Stimulated activated naive CD4-positive, alpha-beta T cell treated with Interleukin-2 at 50 U/mL for 16 hours (primary cell): ENCODE measurements around the gene ARMC6.
"Not testable (repeated sequence)": the region's sequence is repeated elsewhere in the genome, so short reads cannot be mapped to it uniquely, and the experiment has no call there.

Experiments used
- DNase-seq: peaks from one replicate; lab custom pipeline; 2025; lab: John Stamatoyannopoulos, UW

Gene ARMC6

GRCh38 chr19:19074196-19074882 is 40.9 kb downstream of the ARMC6 start:
- no peak for DNase-seq

DNA sequence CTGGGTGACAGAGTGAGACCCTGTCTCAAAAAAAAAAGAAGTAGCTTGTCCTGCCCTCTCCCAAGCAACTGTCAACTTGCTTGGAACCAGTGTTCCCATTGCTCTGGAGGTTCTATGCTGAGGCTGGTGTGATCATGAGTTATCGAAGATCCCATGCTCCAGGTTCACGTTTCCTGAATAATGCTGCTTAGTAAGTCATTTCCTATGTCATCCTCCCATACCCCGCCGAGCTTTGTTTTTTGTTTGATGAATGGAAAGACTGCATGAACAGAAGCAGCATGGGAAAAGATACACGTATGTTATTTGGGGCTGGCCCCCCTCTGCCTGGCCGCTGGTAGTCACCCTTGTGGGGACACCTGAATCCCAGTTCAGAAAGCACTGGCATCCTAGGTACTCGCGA is 41.7 kb downstream of the ARMC6 start:
- no peak for DNase-seq

GRCh38 chr19:19076476-19076875 is 43.1 kb downstream of the ARMC6 start:
- no peak for DNase-seq

- no peak for DNase-seq
Measured at GRCh38 chr19:19077103-19077502, 43.7 kb downstream of the ARMC6 start.

DNA sequence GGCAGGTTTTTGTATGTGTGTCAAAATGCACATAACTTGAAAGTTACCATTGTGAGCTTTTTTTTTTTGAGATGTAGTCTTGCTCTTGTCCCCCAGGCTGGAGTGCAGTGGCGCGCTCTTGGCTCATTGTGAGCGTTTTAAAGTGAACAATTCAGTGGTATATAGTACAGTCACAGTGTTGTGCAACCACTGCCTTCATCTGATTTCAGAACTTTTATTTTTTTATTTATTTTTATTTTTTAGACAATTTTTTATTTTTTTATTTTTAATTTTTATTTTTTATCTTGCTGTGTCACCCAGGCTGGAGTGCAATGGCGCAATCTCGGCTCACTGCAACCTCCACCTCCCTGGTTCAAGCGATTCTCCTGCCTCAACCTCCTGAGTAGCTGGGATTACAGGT is 45.4 kb downstream of the ARMC6 start:
- no peak for DNase-seq

DNA sequence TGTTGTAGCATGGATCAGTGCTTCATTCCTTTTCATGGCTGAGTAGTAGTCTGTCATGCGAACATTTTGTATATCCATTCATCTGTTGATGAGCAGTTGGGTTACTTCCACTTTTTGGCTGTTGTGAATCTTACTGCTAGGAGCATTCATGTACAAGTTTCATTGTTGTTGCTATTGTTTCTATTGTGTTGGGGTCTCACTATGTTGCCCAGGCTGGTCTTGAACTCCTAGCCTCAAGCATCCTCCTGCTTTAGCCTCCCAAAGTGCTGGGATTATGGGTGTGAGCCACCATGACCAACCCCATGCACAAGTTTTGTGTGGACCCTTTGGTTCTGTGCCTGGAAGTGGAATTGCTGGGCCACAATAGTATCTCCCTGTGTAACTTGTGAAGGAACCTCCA is 46.2 kb downstream of the ARMC6 start:
- DNase-seq, result no peak

- no peak for DNase-seq
Measured at GRCh38 chr19:19081642-19082151, 48.3 kb downstream of the ARMC6 start.

GRCh38 chr19:19083413-19084178 is 50.2 kb downstream of the ARMC6 start:
- DNase-seq, result no peak

DNA sequence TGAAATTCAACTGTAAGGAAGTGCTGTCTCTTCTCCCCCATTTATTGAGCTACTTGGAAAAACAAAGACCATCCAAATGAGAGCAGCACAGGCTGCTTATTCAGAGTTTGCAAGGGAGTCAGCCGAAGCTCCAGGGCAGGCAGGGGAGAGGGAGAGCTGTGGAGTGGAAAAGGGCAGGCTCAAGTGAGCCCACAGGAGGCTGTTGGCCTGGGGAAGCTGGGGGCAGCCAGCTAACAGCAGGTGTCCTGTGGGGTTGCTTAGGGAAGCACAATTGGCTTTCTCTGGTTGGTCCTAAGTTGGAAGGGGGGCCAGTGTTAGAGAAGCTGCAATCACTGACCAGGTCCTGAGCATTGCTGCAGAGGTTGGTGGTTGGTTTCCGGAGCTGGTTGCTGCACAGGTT is 54.3 kb downstream of the ARMC6 start:
- no peak for DNase-seq

DNA sequence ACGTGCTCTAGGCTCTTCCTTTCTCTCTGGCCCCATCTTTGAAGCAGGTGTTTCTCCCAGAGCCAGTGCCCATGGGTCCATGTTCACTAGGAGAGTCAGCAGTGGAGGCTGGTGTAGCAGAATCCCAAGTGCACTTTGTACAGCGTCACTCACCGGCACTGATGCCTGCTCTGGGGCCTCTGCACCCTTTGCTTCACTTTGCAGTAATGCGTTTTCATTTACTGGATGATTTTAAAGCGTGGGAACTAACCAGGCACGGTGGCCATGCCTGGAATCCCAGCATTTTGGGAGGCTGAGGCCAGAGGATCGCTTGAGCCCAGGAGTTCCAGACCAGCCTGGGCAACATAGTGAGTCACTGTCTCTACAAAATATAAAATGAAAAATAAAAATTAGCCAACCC is 61.1 kb downstream of the ARMC6 start:
- no peak for DNase-seq

DNA sequence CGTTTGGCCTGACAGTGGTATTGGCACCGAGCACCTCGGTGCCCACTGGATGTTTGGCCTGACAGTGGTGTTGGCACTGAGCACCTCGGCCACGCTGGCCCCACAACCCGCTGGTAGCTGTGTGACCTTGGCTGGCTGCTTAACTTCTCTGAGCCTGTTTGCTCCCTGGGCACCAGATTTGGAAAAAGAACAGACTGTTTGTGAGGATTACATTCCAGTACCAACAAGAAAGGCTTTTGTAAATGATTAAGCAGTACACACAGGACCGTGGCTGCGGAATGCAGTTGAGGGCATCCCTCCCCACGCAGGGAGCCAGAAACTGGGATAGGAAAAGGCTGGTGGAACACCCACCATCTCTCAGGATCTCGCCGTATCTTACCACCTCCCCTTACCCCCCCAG is 62.3 kb downstream of the ARMC6 start:
- DNase-seq, result no peak

DNA sequence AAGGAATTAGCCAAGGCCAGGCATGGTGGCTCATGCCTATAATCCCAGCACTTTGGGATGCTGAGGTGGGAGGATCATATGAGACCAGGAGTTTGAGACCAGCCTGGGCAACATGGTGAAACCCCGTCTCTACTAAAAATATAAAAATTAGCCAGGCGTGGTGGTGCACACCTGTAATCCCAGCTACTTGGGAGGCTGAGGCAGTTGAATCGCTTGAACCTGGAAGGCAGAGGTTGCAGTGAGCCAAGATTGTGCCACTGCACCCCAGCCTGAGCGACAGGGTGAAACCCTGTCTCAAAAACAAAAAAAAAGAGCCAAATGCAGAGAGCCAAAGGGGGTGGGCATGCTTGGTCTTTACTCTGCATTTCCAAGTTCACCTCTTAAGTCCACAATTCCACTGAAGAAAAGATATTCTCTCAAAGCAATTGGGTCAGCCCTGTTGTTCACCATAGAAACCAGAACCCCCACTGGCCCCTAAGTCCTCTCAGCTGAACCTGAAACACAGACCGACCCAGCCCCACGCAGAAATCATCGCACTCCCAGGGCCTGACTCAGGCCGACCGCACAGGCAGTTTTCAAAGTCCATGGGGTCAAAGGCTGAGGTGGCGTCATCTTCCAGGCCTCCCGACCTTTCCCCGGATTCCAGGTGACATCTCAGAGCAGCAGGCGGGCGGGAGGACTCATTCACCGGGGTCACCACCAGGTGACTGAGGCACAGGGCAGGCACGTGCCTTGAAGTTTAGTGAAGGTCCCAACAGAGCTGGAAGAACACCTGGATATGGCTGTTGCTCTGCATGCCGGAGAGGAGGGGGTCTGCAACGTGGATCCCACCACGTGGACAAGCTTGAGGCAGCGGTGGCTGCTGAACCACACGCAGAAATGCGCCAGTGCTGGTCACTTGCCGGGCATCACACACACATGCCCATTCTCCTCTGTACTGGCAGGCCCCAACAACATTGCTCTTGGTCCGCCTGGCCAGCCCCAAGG is 63.5 kb downstream of the ARMC6 start:
- DNase-seq, result no peak

GRCh38 chr19:19098084-19098702 is 64.8 kb downstream of the ARMC6 start:
- no peak for DNase-seq

DNA sequence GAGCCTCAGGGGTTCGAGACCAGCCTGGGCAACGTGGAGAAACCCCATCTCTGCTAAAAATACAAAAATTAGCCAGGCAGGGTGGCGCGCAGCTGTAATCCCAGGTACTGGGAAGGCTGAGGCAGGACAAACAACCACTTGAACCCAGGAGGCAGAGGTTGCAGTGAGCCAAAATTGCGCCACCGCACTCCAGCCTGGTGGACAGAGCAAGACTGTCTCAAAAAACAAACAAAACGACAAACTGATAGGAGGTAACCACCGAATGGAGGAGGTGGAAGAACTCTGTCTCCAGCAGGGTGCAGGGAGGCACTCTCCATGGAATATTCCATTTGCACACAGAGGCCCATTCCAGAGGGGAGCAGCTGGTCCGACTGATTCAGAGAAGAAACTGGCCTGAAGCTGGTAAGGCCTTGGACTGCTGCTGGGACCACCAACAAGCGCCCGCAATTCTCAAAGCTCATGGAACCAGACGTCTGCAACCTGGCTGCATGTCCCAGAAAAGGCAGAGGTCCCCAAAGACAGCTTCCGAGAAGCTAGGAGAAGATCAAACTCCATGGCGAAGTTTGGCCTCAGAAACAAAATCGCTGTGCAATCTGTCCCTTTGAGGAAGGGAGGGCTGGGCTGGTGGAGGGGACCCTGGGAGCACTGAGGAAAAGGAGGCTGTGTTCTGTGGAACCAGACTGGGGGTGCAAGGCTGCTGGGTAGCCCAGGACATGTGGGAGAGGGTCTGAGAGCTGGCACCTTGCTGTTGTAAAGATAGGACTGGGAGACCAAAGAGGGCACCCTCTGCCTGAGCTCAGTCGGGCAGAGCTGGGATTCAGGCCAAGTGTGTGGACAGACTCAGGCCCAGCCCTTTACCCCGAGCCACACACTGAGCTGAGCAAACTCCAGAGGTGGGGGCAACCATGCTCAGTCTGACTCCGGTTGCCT is 65.6 kb downstream of the ARMC6 start:
- DNase-seq, result no peak

DNA sequence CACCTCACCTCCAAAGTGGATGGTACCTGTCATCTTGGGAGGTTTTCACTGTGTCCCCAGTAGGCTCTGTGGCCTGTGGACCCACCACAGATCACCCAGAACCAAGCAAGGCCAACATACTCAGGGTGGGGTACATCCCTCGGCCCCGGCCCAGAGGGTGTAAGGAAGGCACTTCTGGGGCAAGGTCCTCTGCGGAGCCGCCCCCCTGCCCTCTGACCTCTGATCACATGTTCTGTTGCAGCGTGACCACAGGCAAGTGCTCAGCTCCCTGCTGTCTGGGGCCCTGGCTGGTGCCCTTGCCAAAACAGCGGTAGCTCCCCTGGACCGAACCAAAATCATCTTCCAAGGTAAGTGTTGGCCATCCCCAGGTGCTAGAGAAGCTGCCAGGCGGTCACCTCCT is 68.1 kb downstream of the ARMC6 start:
- no peak for DNase-seq

DNA sequence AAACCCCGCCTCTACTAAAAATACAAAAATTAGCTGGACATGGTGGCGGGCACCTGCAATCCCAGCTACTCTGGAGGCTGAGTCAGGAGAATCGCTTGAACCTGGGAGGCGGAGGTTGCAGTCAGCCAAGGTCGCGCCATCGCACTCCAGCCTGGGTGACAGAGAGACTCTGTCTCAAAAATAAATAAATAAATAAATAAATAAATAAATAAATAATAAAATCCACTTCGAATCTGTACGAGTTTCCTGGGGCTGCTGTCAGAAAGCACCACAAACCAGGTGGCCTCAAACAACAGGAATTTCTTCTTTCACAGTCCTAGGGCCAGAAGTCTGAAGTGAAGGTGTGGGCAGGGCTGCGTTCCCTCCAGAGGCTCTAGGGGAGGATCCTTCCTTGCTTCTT is 69.2 kb downstream of the ARMC6 start:
- DNase-seq, result not testable (repeated sequence)

- DNase-seq, result no peak
Measured at GRCh38 chr19:19103167-19103566, 69.8 kb downstream of the ARMC6 start.

- DNase-seq, result no peak
Measured at GRCh38 chr19:19105365-19106055, 72.1 kb downstream of the ARMC6 start.

GRCh38 chr19:19106056-19106551 is 72.7 kb downstream of the ARMC6 start:
- DNase-seq, result no peak

- DNase-seq, result not testable (repeated sequence)
Measured at GRCh38 chr19:19106938-19107337, 73.5 kb downstream of the ARMC6 start.
